ENCODE data around the gene ADAMTS7.
A peak's percentile ranks its signal among the peaks of the same experiment; 100 is the strongest.
"Not testable (repeated sequence)": the region's sequence is repeated elsewhere in the genome, so short reads cannot be mapped to it uniquely, and the experiment has no call there.

ADAMTS7 gene

GRCh38 chr15:78765154-78765860 is 46.0 kb downstream of the ADAMTS7 start:
- DNase-seq: not testable (repeated sequence)

DNA sequence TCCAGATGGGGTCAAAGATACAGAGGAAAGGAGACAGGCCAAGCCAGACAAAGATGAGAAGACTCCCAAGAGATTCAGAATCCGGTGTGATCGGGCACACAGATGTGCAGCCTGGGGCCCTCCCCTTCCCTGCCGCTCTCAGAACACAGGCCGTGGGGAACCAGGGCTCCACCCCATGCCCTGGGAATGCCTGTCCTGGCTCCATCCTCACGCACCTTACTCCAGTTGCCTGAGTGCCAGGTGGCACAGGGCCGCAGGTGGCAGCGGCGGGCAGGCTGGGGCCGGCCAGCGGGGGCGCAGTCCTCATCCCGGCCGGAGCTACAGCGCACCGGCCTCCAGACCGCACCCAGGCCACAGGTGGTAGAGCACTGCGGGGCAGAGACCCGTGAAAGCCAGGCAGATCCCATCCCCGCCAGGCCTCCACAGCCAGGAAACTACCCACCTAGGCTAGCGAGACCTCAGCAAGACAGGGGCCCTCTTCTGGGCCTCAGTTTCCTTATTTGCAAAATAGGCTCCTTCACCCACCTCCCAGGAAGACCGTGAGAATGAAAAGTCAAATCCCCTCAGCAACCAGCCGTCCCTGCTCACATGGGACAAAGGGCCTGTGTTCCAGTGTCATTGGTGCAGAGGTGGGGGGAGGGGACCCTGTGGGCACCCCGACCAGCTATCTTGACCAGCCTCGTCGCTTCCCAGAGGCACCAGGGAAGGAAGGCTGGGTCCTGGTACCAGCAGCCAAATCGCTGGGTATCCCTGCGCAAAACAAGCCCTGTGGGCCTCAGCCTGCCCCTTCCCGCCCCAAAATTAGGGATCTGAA is 46.7 kb downstream of the ADAMTS7 start:
- DNase-seq: not testable (repeated sequence)

DNA sequence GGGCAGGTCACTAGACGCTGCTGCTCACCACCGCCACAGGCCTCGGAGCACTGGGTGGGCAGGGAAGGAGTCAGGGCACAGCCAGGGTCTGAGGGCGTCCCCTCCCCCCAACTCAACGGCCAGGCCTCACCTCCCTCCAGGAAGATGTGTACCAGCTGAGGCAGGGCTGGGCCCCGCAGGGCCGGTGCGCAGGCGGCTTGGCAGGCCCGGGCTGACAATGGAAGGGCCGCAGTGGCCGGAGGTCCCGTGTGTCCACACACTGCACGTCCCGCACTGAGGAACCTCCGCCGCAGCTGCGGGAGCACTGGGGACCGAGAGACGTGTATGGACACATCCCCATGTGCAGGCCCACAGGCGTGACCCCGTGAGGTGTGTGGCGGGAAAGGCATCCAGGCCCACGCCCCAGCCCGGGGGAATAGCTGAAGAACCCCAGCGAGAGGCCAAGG is 47.4 kb downstream of the ADAMTS7 start:
- DNase-seq: no peak

GRCh38 chr15:78762985-78763795 is 48.1 kb downstream of the ADAMTS7 start:
- no peak for DNase-seq

GRCh38 chr15:78762386-78762961 is 48.8 kb downstream of the ADAMTS7 start:
- not testable (repeated sequence) for DNase-seq

GRCh38 chr15:78761891-78762385 is 49.3 kb downstream of the ADAMTS7 start:
- DNase-seq: no peak

DNA sequence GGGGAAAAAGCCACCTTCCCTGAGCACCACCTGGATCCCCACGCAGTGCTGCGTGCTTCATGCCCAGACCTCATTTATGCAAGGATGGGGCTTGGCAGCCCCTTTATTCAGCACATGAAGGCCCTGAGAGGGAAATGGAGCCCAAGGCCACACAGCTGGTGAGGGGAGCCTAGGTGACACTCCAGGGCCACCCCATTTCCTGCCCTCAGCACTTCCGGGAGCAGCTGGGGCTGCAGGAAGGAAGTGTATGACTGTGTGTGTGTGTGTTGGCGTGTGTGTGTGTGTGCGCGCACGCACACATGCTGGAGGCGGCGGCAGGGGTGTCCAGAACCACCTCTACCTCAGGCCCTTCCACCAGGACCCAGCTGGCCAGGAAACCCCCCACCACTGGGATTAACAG is 49.8 kb downstream of the ADAMTS7 start:
- DNase-seq: peak; percentile 49

DNA sequence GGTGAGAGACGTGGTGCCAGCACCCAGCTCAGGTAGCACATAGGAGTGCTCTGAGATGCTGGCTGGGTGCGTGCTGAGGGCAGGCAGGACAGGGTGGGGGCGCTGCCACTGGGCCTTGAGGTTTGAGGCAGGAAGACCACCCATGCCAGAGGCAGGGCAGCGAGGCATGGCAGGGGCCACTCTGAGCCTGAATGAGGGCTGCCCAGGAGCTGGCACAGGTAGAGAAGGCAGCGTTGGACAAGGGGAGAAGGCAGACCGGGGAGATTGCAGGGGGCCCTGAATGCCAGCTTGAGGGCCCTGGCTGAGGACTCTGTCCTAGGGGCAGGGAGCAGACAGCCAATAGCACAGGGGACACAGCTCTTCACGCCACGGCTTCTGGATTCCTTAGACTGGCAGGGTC is 50.2 kb downstream of the ADAMTS7 start:
- no peak for DNase-seq

- peak; percentile 69 for DNase-seq
Observed at GRCh38 chr15:78760091-78760882, 51.0 kb downstream of the ADAMTS7 start.

- DNase-seq: not testable (repeated sequence)
Observed at GRCh38 chr15:78759361-78759998, 51.8 kb downstream of the ADAMTS7 start.

- not testable (repeated sequence) for DNase-seq
Observed at GRCh38 chr15:78758486-78759200, 52.6 kb downstream of the ADAMTS7 start.

- DNase-seq: not testable (repeated sequence)
Observed at GRCh38 chr15:78758084-78758483, 53.2 kb downstream of the ADAMTS7 start.

- DNase-seq: no peak
Observed at GRCh38 chr15:78757636-78757905, 53.7 kb downstream of the ADAMTS7 start.

DNA sequence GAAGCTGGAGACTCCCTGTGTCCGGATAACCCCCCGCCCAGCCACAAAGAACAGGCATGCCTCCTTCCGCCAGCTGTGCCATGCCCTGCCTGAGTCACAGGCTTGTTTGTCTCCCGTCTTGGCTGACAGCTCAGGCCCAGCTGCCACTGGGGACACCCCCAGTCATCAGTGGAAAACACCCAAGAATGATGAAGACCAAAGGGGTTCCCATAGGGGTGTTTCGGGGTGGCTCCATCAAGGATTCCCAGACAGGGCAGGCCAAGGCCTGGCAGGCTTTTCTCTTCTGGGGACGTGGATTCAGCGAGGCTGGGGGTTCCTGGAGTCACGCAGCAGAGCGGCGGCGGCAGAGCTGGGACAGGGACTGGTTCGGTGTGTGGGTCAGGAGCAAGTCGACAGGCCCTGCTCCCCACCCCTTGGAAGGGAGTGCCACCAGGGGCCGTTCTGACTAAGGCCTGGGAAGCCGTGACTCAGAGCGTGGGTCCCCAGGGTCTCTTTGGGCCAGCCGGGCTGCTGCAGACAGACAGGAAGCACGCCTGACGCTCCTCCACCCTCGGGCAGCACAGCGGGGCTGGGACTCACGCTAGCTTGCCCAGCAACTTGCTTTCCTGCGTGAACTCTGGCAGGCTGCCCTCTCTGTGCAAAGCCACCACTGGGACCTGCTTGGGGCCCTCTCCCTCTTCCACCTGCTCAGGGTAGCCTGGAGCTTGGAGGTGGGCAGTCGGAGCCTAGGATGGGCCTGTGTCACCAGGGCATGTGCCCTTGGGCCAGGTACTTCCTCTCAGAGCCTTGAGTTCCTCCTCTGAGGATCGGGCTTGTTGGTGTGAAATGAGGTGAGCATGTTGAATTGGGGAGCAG is 54.3 kb downstream of the ADAMTS7 start:
- not testable (repeated sequence) for DNase-seq

DNA sequence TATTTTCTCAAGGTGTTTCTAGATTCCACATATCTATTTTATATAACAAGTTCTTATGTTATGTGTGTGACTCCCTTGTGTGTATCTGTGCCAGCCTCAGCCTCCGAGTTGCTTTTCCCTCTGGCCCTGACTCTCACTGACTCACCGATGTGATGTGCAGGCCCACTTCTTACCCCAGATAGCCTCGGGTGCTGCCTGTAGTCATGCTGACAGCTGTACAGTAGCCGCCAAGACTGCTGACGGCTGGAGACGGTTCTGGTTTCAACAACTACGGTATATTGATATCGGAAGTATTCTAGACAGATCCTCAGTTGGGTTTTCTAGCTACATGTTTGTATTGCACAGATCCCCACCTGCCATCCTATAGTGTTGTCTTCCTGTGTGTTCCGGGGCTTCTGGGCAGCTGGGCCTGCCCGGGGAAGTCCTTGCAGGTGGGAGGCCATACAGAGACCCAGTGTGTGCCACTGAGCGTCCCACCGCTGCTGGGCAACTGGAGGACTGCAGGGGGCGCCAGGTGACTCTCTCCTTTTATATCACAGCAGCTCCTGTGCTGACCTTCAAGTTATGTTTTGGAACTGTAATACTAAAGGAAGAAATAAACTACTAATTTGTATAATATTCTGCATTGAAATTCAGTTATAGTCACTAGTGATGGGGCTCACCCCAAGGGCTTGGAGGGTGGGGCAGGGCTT is 55.2 kb downstream of the ADAMTS7 start:
- DNase-seq: not testable (repeated sequence)

DNA sequence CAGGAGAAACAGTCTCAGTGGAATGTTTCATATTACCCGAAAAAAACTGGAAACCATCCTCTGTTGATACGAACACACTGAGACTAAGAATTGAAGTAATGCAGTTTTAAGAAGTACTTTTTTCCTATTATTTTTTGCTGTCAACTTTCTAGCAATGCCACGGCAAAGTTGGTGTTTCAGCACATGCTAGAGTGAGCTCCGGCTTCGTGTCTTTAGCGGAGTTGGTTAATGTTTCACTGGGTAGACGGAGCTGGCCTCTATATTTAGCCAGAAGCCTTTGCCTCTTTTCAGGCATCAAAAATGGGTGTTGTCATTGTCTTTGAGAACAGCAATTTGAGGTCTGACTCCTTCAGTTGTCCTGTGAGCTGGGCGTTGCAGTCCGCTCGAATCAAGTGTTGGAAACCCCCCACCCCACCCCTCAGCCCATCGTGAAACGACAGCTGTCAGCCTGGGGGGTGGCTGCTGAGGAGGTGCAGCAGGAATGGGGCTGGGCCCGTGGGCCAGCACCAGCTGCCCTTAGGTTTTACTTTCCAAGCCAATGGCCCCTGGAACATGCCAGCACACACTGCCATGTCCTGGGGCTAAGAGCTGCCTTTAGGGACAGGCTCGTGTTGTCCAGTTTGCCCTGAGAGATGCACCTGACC is 56.5 kb downstream of the ADAMTS7 start:
- not testable (repeated sequence) for DNase-seq

- not testable (repeated sequence) for DNase-seq
Observed at GRCh38 chr15:78753751-78754535, 57.3 kb downstream of the ADAMTS7 start.

GRCh38 chr15:78753359-78753659 is 58.0 kb downstream of the ADAMTS7 start:
- not testable (repeated sequence) for DNase-seq

Data from RPMI8226 (cell line).